Activated T-cell treated with anti-CD3 and anti-CD28 coated beads, Interleukin-2, amount 50 U/mL, for 24 hours (primary cell): ENCODE results near the gene FGD4.

Experiments used
- DNase-seq: peaks from one replicate; pipeline ENCODE4 v3.0.0-alpha.2; 2020
- H3K27ac Mint-ChIP-seq: 2 replicates; pipeline ENCODE4 v1.8.0; 2020; ENCODE audit warnings: mild to moderate bottlenecking, mixed read lengths
- H3K27me3 Mint-ChIP-seq: 2 replicates; pipeline ENCODE4 v1.8.0; 2020; ENCODE audit warnings: mixed read lengths
- H3K36me3 Mint-ChIP-seq: 2 replicates; pipeline ENCODE4 v1.8.0; 2020; ENCODE audit warnings: low read depth, mixed read lengths
- H3K4me1 Mint-ChIP-seq: 2 replicates; pipeline ENCODE4 v1.8.0; 2020; ENCODE audit warnings: low read depth, mixed read lengths
- H3K4me3 Mint-ChIP-seq: 2 replicates; pipeline ENCODE4 v1.8.0; 2020; ENCODE audit warnings: mild to moderate bottlenecking, moderate library complexity, mixed read lengths
- H3K9me3 Mint-ChIP-seq: 2 replicates; pipeline ENCODE4 v1.8.0; 2020; ENCODE audit warnings: mixed read lengths

Gene FGD4

GRCh38 chr12:32395026-32395425, 4.3 kb upstream of the FGD4 start:
- Mint-ChIP-seq H3K27me3 (peaks cover 42% of the 10 kb centered on the region), H3K9me3 (no peaks in the 10 kb centered on the region), H3K4me3 (no peak overlapping the region), H3K4me1 (peaks cover 7% of the 10 kb centered on the region), H3K27ac (no peak overlapping the region), H3K36me3 (no peaks in the 10 kb centered on the region)
- DNase-seq = no peak

- Mint-ChIP-seq H3K27ac (no peak overlapping the region), H3K4me1 (peaks cover 7% of the 10 kb centered on the region), H3K9me3 (no peaks in the 10 kb centered on the region), H3K36me3 (no peaks in the 10 kb centered on the region), H3K4me3 (no peak overlapping the region), H3K27me3 (peaks cover 57% of the 10 kb centered on the region)
- DNase-seq = no peak
Observed at GRCh38 chr12:32397696-32398095, 1.7 kb upstream of the FGD4 start.

- H3K4me1 Mint-ChIP-seq = peaks cover 7% of the 10 kb centered on the region
- H3K9me3 Mint-ChIP-seq = no peaks in the 10 kb centered on the region
- no peak for DNase-seq
- H3K36me3 Mint-ChIP-seq = no peaks in the 10 kb centered on the region
- no peak overlapping the region for H3K27ac Mint-ChIP-seq
- H3K4me3 Mint-ChIP-seq = no peak overlapping the region
- peaks cover 57% of the 10 kb centered on the region for H3K27me3 Mint-ChIP-seq
Observed at GRCh38 chr12:32398181-32398580, 1.2 kb upstream of the FGD4 start.

DNA sequence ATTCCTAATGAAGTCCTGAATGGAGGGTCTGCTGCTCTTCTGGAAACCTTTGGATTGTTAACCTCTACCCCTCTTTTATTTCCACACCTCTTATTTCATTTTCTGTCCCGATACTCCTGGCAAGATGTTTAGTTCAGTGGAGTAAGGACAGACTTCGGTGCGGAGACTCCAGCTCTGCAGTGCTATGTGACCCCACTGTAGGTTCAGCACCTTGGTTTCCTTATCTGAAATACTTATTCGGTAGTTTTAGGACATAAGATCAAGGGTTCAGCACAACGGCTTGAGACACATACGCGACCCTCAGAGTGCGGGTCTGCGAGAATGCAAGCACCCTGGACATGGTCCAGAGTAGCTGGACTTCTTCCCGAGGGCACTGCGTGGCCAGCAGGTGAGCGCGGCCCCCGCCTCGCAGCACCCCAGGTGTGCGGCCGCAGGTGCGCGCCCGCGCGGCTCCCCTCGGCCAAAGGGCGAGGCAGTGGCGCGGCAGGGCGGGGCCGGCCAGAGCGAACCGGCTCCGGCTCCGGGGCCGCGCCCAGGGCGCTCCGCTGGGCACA, 465 bp upstream of the FGD4 start:
- Mint-ChIP-seq H3K27me3 (peaks cover 62% of the 10 kb centered on the region), H3K27ac (no peak overlapping the region), H3K4me1 (peaks cover 7% of the 10 kb centered on the region), H3K36me3 (no peaks in the 10 kb centered on the region), H3K4me3 (peak overlapping the region; percentile 82), H3K9me3 (no peaks in the 10 kb centered on the region)
- DNase-seq = peak; percentile 29

GRCh38 chr12:32400114-32400672, 835 bp downstream of the FGD4 start:
- Mint-ChIP-seq H3K27me3 (peaks cover 63% of the 10 kb centered on the region), H3K27ac (no peak overlapping the region), H3K9me3 (no peaks in the 10 kb centered on the region), H3K4me1 (peaks cover 7% of the 10 kb centered on the region), H3K4me3 (peak overlapping the region; percentile 59), H3K36me3 (no peaks in the 10 kb centered on the region)
- no peak for DNase-seq

- Mint-ChIP-seq H3K4me3 (no peak overlapping the region), H3K9me3 (no peaks in the 10 kb centered on the region), H3K4me1 (peaks cover 7% of the 10 kb centered on the region), H3K36me3 (no peaks in the 10 kb centered on the region), H3K27ac (no peak overlapping the region), H3K27me3 (peaks cover 68% of the 10 kb centered on the region)
- no peak for DNase-seq
Observed at GRCh38 chr12:32400866-32401265, 1.5 kb downstream of the FGD4 start.

DNA sequence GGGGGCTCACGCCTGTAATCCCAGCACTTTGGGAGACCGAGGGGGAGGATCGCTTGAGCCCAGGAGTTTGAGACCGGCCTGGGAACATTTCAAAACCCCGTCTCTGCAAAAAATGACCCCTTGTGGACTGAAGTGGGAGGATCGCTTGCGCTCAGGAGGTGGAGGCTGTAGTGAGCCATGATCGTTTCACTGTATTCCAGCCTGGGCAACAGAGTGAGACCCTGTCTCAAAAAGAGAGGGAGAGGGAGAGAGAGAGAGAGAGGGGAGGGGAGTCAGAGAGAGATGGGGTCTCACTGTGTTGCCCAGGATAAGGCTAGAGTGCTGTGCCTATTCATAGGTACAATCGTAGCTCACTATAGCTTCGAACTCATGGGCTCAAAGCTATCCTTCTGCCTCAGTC, 2.8 kb downstream of the FGD4 start:
- no peak overlapping the region for H3K27ac Mint-ChIP-seq
- H3K9me3 Mint-ChIP-seq = no peaks in the 10 kb centered on the region
- peaks cover 7% of the 10 kb centered on the region for H3K4me1 Mint-ChIP-seq
- H3K4me3 Mint-ChIP-seq = no peak overlapping the region
- H3K27me3 Mint-ChIP-seq = peaks cover 64% of the 10 kb centered on the region
- no peak for DNase-seq
- H3K36me3 Mint-ChIP-seq = no peaks in the 10 kb centered on the region

GRCh38 chr12:32402946-32403345, 3.6 kb downstream of the FGD4 start:
- Mint-ChIP-seq H3K4me3 (no peak overlapping the region), H3K36me3 (no peaks in the 10 kb centered on the region), H3K27me3 (peaks cover 65% of the 10 kb centered on the region), H3K4me1 (peaks cover 7% of the 10 kb centered on the region), H3K27ac (no peak overlapping the region), H3K9me3 (no peaks in the 10 kb centered on the region)
- no peak for DNase-seq

DNA sequence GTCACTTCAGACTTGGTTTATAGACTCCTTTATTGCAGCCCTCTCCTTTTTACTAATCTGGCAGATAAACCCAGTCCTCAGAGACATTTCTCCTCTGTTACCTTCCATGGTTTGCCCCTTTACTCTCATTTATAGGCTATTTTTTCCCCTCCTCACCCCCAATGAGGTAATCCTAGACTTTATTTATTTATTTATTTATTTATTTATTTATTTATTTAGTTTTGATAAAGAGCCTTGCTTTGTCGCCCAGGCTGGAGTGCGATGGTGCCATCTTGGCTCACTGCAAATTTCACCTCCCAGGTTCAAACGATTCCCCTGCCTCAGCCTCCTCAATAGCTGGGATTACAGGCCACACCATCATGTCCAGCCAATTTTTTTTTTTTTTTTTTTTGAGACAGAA, 8.4 kb downstream of the FGD4 start:
- DNase-seq = no peak
- Mint-ChIP-seq H3K27ac (no peak overlapping the region), H3K9me3 (no peaks in the 10 kb centered on the region), H3K4me3 (no peak overlapping the region), H3K36me3 (no peaks in the 10 kb centered on the region), H3K27me3 (peaks cover 31% of the 10 kb centered on the region), H3K4me1 (no peaks in the 10 kb centered on the region)

- Mint-ChIP-seq H3K4me1 (no peaks in the 10 kb centered on the region), H3K9me3 (no peaks in the 10 kb centered on the region), H3K27me3 (peaks cover 10% of the 10 kb centered on the region), H3K36me3 (no peaks in the 10 kb centered on the region), H3K4me3 (no peak overlapping the region), H3K27ac (no peak overlapping the region)
- no peak for DNase-seq
Observed at GRCh38 chr12:32413412-32413811, 14.1 kb downstream of the FGD4 start.

GRCh38 chr12:32418221-32418620, 18.9 kb downstream of the FGD4 start:
- Mint-ChIP-seq H3K4me3 (no peak overlapping the region), H3K4me1 (no peaks in the 10 kb centered on the region), H3K9me3 (no peaks in the 10 kb centered on the region), H3K27me3 (peaks cover 12% of the 10 kb centered on the region), H3K27ac (no peak overlapping the region), H3K36me3 (no peaks in the 10 kb centered on the region)
- no peak for DNase-seq

GRCh38 chr12:32418903-32419519, 19.7 kb downstream of the FGD4 start:
- no peak overlapping the region for H3K27ac Mint-ChIP-seq
- no peaks in the 10 kb centered on the region for H3K36me3 Mint-ChIP-seq
- peaks cover 12% of the 10 kb centered on the region for H3K27me3 Mint-ChIP-seq
- no peaks in the 10 kb centered on the region for H3K9me3 Mint-ChIP-seq
- DNase-seq = no peak
- H3K4me3 Mint-ChIP-seq = no peak overlapping the region
- H3K4me1 Mint-ChIP-seq = no peaks in the 10 kb centered on the region

DNA sequence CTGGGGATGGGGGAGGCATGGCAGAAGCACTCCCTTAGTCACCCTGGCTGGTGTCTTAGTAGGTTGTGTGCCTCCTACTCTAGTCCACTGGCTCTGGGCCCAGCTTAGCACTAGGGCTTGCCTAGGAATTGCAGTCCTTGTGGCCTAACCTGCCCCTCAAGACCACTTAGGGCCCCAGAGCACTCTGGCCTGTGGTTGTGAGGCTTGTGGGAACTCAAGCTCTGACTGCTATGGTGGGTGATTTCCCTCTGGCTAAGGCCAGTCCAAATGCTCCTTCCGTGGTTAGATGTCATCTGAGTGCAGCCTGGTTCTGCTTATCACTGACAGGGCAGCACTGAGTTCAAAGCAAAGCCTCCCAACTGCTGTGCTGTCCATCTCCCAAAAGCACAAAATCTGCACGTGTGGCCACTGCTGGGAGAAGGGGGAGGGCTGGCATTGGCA, 20.2 kb downstream of the FGD4 start:
- H3K27me3 Mint-ChIP-seq = peaks cover 15% of the 10 kb centered on the region
- no peak for DNase-seq
- H3K4me1 Mint-ChIP-seq = no peaks in the 10 kb centered on the region
- no peak overlapping the region for H3K27ac Mint-ChIP-seq
- peaks cover 2% of the 10 kb centered on the region for H3K9me3 Mint-ChIP-seq
- no peaks in the 10 kb centered on the region for H3K36me3 Mint-ChIP-seq
- H3K4me3 Mint-ChIP-seq = no peak overlapping the region

DNA sequence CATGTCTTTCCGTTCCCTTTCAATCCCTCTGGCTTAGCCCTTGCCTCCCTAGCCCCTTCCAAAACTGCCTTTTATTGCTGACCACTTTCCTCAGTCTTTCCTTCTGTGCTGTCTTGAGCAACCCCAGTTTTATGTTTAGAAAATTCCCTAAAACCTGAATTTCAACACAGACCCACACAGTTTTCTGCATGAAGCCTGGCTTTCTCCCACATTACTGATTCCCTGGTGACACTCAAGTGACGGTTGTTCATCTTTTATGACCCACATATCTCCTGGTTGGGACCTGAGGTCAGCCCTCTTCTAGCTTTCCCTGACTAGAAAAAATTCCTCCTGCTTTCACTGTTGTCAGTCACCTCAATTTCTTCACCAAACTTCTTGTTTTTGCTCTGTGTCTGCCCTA, 21.0 kb downstream of the FGD4 start:
- Mint-ChIP-seq H3K27ac (no peak overlapping the region), H3K4me3 (no peak overlapping the region), H3K4me1 (no peaks in the 10 kb centered on the region), H3K27me3 (peaks cover 16% of the 10 kb centered on the region), H3K9me3 (peaks cover 2% of the 10 kb centered on the region), H3K36me3 (no peaks in the 10 kb centered on the region)
- DNase-seq = no peak

DNA sequence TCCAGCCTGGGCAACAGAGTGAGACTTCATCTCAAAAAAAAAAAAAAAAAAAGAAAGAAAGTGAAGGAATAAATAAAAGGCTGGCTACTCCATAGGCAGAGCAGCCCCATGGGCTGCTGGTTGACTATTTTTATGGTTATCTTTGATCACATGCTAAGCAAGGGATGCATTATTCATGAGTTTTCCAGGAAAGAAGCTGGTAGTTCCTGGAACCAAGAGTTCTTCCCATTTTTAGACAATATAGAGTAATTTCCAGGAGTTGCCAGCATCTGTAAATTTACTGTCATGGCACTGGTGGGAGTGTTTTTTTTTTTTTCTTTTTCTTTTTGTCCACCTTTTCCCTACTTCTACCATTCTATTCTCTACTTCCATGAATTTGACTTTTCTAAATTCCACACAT, 24.2 kb downstream of the FGD4 start:
- DNase-seq = no peak
- Mint-ChIP-seq H3K9me3 (peaks cover 16% of the 10 kb centered on the region), H3K4me3 (no peak overlapping the region), H3K36me3 (no peaks in the 10 kb centered on the region), H3K27me3 (peaks cover 32% of the 10 kb centered on the region), H3K4me1 (no peaks in the 10 kb centered on the region), H3K27ac (no peak overlapping the region)
